Renal cortical epithelial cell (primary cell): ENCODE results near the gene COL18A1. TPM values are rescaled to one million over a fixed set of nuclear protein-coding genes. Genes with fewer than 3 reads are reported as not detected.
"Not testable (repeated sequence)": the region's sequence is repeated elsewhere in the genome, so short reads cannot be mapped to it uniquely, and the experiment has no call there.

Source experiments
- DNase-seq: peaks from one replicate; pipeline ENCODE4 v3.0.0-alpha.2; 2011; ENCODE audit warnings: low read depth
- total RNA-seq: library from RNA; depleted of rRNA; stranded (reverse); fragments of >200 nt; gene quantifications from 2 replicates; pipeline ENCODE4 v1.2.3, GENCODE V29; 2014

Gene COL18A1
- total RNA-seq, 1 donor from 2014 or later = 672 TPM

GRCh38 chr21:45557616-45558043 is 152.7 kb downstream of the COL18A1 start:
- no peak for DNase-seq

- no peak for DNase-seq
Measured at GRCh38 chr21:45558044-45558721, 153.2 kb downstream of the COL18A1 start.

GRCh38 chr21:45559216-45560105 is 154.5 kb downstream of the COL18A1 start:
- DNase-seq = no peak

- no peak for DNase-seq
Measured at GRCh38 chr21:45560106-45561021, 155.4 kb downstream of the COL18A1 start.

GRCh38 chr21:45561241-45561640 is 156.3 kb downstream of the COL18A1 start:
- not testable (repeated sequence) for DNase-seq

GRCh38 chr21:45562402-45562801 is 157.4 kb downstream of the COL18A1 start:
- no peak for DNase-seq

- peak; percentile 36 for DNase-seq
Measured at GRCh38 chr21:45562965-45563364, 158.0 kb downstream of the COL18A1 start.

Other genes starting within 250 kb of the COL18A1 start
- 24.3 and 35.5 TPM in 2 replicates for gene POFUT2, start 117.3 kb upstream of the COL18A1 start, total RNA-seq
- 5.9 and 8.2 TPM in 2 replicates for gene SLC19A1, start 137.3 kb downstream of the COL18A1 start, total RNA-seq
- gene PCBP3, start 238.6 kb downstream of the COL18A1 start, total RNA-seq = 0.15 TPM in 1 of 2 replicates, not detected in the other